SW 1271 (cell line): ENCODE results near the gene NFYB.
"Not testable (repeated sequence)": the region's sequence is repeated elsewhere in the genome, so short reads cannot be mapped to it uniquely, and the experiment has no call there.

Experiments used
- DNase-seq, 2 experiments: peaks; one replicate each; lab custom pipeline; 2025; lab: John Stamatoyannopoulos, UW

Gene NFYB

GRCh38 chr12:104137902-104138796, at the start of gene NFYB:
Gene NFYB (minus strand): TSS chr12:104138210. CDS start chr12:104135453, 2,757 bp downstream.
- peak; percentile 84 to 95 for DNase-seq

GRCh38 chr12:104187446-104188155, 49.6 kb upstream of the NFYB start:
- no peak for DNase-seq

- DNase-seq = no peak
These were observed 45.4 kb upstream of the NFYB start for GRCh38 chr12:104183443-104183842.

- no peak for DNase-seq
These were observed 44.8 kb upstream of the NFYB start for GRCh38 chr12:104182621-104183378.

GRCh38 chr12:104182144-104182543, 44.1 kb upstream of the NFYB start:
- DNase-seq = no peak

- DNase-seq = no peak
These were observed 43.3 kb upstream of the NFYB start for GRCh38 chr12:104181313-104181712.

- no peak for DNase-seq
These were observed 42.4 kb upstream of the NFYB start for GRCh38 chr12:104180374-104180773.

- DNase-seq = peak in 1 of 2 experiments; percentile 66
These were observed 39.9 kb upstream of the NFYB start for GRCh38 chr12:104177663-104178501.

- no peak for DNase-seq
These were observed 39.3 kb upstream of the NFYB start for GRCh38 chr12:104177336-104177662.

GRCh38 chr12:104175726-104176247, 37.8 kb upstream of the NFYB start:
- DNase-seq = no peak

- DNase-seq = not testable (repeated sequence)
These were observed 35.8 kb upstream of the NFYB start for GRCh38 chr12:104173804-104174203.

GRCh38 chr12:104172570-104172947, 34.5 kb upstream of the NFYB start:
- DNase-seq = no peak

- DNase-seq = no peak
These were observed 34.0 kb upstream of the NFYB start for GRCh38 chr12:104171785-104172569.

- DNase-seq = no peak
These were observed 30.6 kb upstream of the NFYB start for GRCh38 chr12:104168596-104168995.

- no peak for DNase-seq
These were observed 29.8 kb upstream of the NFYB start for GRCh38 chr12:104167519-104168458.

GRCh38 chr12:104166465-104166864, 28.5 kb upstream of the NFYB start:
- DNase-seq = no peak

- no peak for DNase-seq
These were observed 27.8 kb upstream of the NFYB start for GRCh38 chr12:104165801-104166200.

- DNase-seq = no peak
These were observed 26.6 kb upstream of the NFYB start for GRCh38 chr12:104164634-104165033.

- no peak for DNase-seq
These were observed 25.6 kb upstream of the NFYB start for GRCh38 chr12:104163631-104164030.
